Activated CD4-positive, alpha-beta T cell treated with anti-CD3 and anti-CD28 coated beads, Interleukin-2, Interleukin-6, amounts not matched to agents 100 ng/mL and 50 ng/mL, durations not matched to agents 16 hours and 8 hours (primary cell): ENCODE data around the gene GNPTG.
A peak's percentile ranks its signal among the peaks of the same experiment; 100 is the strongest.

Experiments
- DNase-seq: peaks from one replicate; pipeline ENCODE4 v3.0.0-alpha.2; 2020

Gene GNPTG

GRCh38 chr16:1375741-1376410 is 24.1 kb downstream of the GNPTG start:
- no peak for DNase-seq

DNA sequence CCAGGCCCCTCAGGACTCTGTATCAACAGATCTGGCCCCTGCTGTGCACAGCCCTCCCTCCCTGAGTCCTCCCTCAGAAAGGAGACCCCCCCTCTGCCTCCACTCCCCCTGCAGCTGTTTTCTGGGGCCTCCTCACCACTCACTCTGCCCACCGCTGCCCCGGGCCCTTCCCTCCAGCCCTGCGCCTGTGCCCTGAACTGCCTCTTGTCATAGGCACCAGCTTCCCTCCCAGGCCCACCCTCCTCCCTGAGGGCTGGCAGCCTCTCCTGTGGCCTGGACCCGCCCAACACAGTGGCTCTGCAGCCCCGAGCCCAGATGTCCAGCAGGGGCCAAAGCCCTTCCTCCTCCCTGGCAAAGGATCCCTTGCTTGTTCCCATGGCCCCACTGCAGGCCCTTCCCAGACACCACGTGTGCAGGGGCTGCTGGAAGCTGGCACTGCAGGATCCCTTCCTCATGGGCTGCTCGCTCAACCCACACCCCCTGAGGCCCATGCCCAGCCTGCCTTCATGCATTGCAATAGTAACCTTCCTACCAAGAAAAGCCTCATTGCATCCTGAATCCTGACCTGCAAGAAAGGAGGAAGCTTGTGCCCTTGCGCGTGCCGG is 25.8 kb downstream of the GNPTG start:
- no peak for DNase-seq

- DNase-seq, result no peak
Measured at GRCh38 chr16:1378087-1378803, 26.5 kb downstream of the GNPTG start.

DNA sequence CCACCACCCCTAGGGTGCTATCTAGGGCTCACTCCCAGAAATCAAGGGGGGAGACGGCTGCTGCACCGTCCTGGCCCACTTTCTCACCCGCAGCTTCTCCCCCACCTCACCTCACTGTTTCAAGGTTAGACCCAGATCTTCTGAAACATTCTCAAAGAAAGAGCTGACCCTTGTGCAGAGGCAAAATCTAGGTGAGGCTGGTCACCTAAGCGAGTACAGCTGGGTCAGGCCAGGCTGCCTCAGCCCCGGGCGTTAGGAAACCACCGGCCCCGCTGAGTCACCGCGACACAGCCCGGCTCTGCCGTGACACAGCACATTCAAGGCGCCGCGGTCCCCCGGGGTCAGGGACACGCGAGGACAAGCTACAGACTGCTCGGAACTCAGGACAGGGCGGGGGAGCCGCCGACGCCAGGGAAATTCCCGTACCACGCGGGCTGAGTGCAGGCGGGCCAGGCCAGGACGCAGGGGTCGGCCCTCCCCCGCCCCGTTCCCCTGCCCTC is 27.1 kb downstream of the GNPTG start:
- peak; percentile 77 for DNase-seq

GRCh38 chr16:1379304-1380076 is 27.8 kb downstream of the GNPTG start:
- DNase-seq, result peak; percentile 84

DNA sequence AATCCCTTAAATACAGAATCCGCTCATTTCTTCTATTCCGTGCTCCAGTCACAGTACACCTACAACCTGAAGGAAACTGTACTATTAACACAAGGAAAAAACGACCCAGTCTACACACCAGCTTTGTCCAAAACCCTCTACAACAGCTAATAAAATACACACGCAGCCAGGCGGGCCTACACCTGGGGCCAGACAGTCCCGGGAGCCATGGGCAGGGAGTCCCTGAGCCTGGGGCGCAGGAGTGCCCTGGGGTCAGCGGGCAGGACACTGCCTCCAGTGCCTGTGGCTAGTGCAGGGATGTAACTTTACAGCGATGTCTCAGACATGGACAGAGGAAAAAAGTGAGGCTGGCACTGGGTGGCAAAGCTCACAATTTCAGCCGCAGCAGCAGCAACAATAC is 28.5 kb downstream of the GNPTG start:
- DNase-seq, result no peak

DNA sequence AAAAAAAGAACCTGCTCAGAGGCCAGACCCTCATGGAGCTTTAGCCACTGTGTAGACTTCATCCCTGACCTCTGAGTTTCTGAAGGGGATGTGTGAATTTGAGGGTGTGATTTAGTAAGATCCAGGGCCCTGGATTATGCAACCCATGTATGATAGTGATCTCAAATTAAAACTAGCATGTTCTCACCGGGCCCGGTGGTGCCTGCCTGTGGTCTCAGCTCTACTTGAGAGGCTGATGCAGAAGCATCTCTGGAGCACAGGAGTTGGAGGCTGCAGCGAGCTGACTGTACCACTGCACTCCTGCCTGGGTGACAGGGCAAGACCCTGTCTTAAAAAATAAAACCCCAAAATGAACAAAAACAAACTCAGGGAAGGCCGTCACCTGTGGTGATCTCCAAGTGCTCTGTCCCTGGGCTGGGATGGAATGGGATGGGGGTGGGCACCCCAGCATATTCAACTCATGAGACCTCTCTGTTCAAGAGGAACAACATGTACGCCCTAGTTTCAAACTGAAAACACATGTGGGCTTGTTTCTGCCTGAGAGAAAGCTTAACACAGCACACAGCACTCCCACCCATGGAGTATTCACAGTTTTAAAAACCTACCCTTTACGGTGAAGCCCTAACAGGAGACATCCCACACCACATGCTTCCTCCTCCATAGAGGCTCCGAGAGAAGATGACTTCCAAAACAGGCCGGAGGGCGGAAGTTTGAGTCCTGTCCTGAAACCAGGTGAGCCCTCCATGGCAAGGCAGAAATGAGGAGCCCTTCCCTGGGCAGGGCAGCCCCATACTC is 30.1 kb downstream of the GNPTG start:
- DNase-seq, result no peak

DNA sequence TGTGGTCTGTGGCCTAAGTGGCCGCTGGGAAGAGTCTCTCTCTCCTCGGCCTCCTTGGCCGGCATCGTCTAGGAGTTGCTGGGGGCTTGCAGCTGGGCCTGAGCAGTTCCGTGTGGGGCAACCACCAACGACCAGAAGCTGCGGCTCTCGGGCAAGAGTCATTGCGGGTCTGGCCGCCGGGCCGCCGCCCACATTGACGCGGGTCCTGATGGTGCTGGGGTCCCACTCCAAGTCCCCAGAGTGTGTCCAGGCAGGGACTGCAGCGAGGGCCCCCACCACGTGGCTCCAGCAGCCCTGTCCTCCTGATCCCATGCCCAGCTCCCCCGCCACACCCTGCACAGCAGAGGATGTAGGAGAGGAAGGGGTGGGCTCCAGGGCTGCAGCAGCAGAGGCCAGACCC is 31.8 kb downstream of the GNPTG start:
- no peak for DNase-seq

GRCh38 chr16:1385232-1385631 is 33.5 kb downstream of the GNPTG start:
- DNase-seq, result no peak

DNA sequence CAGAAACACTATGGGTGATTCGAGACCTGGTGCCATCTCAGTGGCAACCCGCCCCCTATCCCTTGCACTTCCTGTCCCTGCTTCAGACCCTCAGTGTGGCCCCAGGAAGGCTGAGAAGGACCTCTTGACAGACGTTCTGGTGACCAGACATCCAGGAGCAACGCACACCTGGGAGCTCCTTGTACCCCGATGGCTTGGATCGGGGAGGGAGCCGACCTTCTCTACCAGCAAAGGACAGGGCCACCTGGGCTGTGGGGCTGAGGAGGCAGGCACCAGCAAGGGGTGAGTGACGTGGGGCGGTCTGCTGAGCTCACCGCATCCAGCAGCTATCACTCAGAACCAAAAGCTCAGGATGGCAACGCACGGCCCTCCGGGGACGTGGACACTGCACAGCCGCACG is 35.6 kb downstream of the GNPTG start:
- DNase-seq, result no peak

GRCh38 chr16:1389762-1390161 is 38.0 kb downstream of the GNPTG start:
- no peak for DNase-seq

GRCh38 chr16:1390239-1390779 is 38.6 kb downstream of the GNPTG start:
- no peak for DNase-seq

GRCh38 chr16:1392826-1393225 is 41.1 kb downstream of the GNPTG start:
- no peak for DNase-seq

DNA sequence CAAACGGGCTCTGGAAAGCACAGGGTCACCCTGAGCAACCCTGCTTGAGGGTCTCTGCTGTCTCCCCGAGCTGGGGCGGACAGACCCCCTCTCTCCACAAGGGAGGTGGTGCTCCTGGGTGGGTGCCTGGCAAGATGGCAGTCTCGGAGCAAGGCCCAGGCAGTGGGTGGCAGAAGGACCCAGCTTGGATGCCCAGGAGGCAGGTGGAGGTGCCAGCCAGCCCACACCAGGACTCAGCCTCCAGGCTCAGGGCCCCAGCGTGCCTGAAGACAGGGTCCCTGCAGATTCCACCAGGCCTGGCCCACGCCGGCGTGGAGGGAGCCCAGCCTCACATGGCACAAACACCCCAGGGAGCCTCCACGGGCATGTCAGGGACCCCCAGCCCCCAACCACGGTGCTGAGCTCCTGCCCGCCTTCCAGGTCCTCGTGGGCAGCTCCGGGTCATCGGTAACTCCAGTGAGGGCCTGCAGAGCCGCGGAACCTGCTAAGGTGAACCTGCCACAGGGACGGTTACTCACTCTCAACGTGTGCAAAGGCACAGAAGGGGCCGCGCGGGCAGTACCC is 42.0 kb downstream of the GNPTG start:
- DNase-seq, result no peak

GRCh38 chr16:1394367-1394951 is 42.7 kb downstream of the GNPTG start:
- DNase-seq, result no peak

- no peak for DNase-seq
Measured at GRCh38 chr16:1395444-1396031, 43.8 kb downstream of the GNPTG start.

DNA sequence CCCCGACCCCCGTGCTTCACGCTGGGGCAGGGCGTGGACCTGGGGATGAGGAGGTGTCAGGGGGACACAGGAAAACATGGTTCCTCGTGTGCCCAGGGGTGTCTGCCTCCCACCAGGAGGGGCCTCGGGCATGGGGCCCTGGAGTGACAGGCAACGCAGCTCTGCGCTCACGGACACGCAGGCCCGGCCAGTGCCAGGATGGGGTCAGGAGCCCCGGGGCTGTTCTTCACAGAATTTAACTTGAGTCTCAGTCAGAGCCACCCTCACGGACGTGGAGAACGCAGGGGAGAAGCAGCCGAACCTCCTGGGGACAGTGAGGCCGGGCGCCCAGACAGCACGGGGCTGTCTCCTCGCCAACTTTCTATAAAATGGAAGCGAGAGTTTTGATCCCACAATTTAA is 46.0 kb downstream of the GNPTG start:
- no peak for DNase-seq

DNA sequence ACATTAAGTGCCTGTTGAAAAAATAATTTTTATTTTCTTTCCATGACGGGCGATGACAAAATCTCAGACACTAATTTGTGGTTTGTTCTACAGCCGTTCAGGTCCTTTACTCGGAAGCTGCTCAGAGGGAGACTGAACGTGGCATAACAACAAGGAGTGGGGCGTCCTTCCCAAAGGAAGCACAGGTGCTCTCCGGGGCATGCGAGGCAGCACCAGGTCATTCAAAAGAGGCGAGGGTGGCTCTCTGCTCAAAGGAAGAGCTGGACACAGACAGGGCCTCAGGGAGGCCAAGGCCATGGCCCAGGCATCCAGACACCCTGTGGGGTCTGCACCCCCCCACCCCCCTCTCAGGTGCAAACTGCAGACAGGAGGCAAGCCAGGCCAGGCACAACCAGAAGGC is 46.6 kb downstream of the GNPTG start:
- no peak for DNase-seq

- DNase-seq, result no peak
Measured at GRCh38 chr16:1398826-1399581, 47.3 kb downstream of the GNPTG start.

- no peak for DNase-seq
Measured at GRCh38 chr16:1401061-1401757, 49.5 kb downstream of the GNPTG start.
